Measurements from ENCODE around the gene MPPE1. TPM values are rescaled to one million over a fixed set of nuclear protein-coding genes. Genes with fewer than 3 reads are reported as not detected.
A peak's percentile ranks its signal among the peaks of the same experiment; 100 is the strongest.

The MPPE1 gene
- total RNA-seq, 1 experiment from 2014 or later, result 21.4 TPM

DNA sequence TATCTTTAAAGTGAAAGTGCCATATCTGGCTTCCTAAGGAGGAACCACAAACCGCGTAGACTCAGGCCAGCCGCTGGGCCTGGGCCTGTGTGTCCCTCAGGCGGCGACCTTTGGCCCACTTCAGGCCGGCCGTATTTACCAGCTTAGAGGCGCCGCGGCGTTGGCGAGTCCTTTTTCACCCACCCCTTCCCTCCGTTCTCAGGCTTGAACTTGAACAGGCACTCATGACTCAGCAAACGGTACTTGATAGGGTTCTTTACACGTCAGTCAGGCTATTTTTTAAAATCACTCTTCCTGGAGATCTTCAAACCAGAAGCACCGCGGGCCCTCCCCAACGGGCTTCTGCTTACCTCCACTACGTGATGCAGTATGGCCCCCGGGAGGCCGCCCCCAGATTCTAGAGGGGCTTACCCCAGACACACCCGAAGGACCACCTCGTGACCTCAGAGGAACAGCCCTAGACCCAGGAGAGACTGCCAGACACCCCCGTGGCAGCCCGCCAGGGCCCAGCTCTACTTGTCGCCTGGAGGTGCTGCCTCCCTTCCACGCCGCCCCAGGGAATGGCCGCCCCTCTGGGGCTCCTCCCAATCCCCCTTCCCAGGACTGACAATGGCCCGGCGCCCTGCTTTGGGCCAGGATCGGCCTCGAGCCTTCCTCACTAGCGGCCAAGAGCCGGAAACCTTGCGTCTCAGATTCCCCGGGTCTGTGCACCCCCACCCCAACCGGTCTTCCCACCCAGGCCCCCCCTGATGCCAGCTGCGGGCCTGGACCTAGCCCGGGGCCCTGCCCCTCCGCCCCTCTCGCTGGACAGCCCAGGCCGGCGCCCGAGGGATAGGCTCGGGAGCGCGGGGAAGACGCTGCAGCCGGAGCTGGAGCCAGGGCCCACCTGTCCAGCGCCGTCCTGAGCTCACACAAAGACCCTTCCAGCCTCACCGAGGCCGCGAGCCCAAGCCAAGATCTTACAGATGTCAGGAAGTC lies 39.4 kb upstream of the MPPE1 start:
- H3K9me2 ChIP-seq (ENCODE audit: insufficient read depth), result no peaks in the 10 kb centered on the region
- peak overlapping the region; percentile 68 for H3K4me2 ChIP-seq (ENCODE audit: low read length)
- H3K9me3 ChIP-seq (ENCODE audit: control insufficient read depth in 1 of 2, insufficient read depth in 1 of 2, low read depth in 1 of 2, low read length in 2 of 2), result no peaks in the 10 kb centered on the region
- peak overlapping the region; percentile 43 for H3K9ac ChIP-seq (ENCODE audit: low read length)
- H3K27ac ChIP-seq (ENCODE audit: low read depth, low read length), result peak overlapping the region; percentile 55
- peaks cover 33 to 47% of the 10 kb centered on the region in 2 experiments for H3K4me1 ChIP-seq (ENCODE audit: control insufficient read depth in 1 of 2, insufficient read depth in 2 of 2, low read length in 2 of 2)
- CTCF ChIA-PET, result interaction anchor here (1.8 to 1.9 kb wide), 2 partner anchors 9 to 47 kb away, joined by 7 to 13 read pairs; no protein-coding TSS in a partner anchor
- H4K20me1 ChIP-seq (ENCODE audit: insufficient read depth), result no peaks in the 10 kb centered on the region
- ATAC-seq, result peak; percentile 88
- RAD21 ChIA-PET (ENCODE audit: low non-redundant PET in 1 of 2, low total read pairs in 2 of 2, uncharacterized antibody in 2 of 2, unreplicated experiment in 2 of 2), result no interaction called here
- H3K79me2 ChIP-seq (ENCODE audit: insufficient read depth, low read length), result no peaks in the 10 kb centered on the region
- BruUV-seq (replicated peaks), result no TSS peak
- peak overlapping the region; percentile 28 to 37 for H3K4me3 ChIP-seq (replicated peaks in 1 of 2; ENCODE audit: low read depth in 1 of 2, low read length in 2 of 2)
- peak overlapping the region; percentile 94 for H2AFZ ChIP-seq (ENCODE audit: low read depth, low read length, poor library complexity, severe bottlenecking)
- H3K27me3 ChIP-seq (ENCODE audit: insufficient read depth, low read length), result no peaks in the 10 kb centered on the region
- intact Hi-C loops (cut with micrococcal nuclease), result loop anchor here (2.0 kb wide), 1 partner anchor 33 kb away; the partner anchor contains the start of gene IMPA2
- no peaks in the 10 kb centered on the region for H3K36me3 ChIP-seq (ENCODE audit: control insufficient read depth in 1 of 2, insufficient read depth in 2 of 2, low read length in 2 of 2)
- POLR2A ChIA-PET, result no interaction called here
- peak; percentile 90 for DNase-seq (ENCODE audit: low read depth, low spot score)
- TF ChIP-seq POLR2AphosphoS5 (IDR thresholded peaks at IDR 0.05; ENCODE audit: low read depth, low read length), result no peak
- no peak for TF ChIP-seq ELF1 (IDR thresholded peaks at IDR 0.05; ENCODE audit: borderline replicate concordance, low read depth)
- peak; percentile 79 for TF ChIP-seq YY1 (IDR thresholded peaks at IDR 0.05; ENCODE audit: extremely low read depth, insufficient replicate concordance, low read depth, low read length)
- TF ChIP-seq RAD21 (IDR thresholded peaks at IDR 0.05; ENCODE audit: low read depth), result no peak
- TF ChIP-seq, protein P1, sequence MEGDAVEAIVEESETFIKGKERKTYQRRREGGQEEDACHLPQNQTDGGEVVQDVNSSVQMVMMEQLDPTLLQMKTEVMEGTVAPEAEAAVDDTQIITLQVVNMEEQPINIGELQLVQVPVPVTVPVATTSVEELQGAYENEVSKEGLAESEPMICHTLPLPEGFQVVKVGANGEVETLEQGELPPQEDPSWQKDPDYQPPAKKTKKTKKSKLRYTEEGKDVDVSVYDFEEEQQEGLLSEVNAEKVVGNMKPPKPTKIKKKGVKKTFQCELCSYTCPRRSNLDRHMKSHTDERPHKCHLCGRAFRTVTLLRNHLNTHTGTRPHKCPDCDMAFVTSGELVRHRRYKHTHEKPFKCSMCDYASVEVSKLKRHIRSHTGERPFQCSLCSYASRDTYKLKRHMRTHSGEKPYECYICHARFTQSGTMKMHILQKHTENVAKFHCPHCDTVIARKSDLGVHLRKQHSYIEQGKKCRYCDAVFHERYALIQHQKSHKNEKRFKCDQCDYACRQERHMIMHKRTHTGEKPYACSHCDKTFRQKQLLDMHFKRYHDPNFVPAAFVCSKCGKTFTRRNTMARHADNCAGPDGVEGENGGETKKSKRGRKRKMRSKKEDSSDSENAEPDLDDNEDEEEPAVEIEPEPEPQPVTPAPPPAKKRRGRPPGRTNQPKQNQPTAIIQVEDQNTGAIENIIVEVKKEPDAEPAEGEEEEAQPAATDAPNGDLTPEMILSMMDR (IDR thresholded peaks at IDR 0.05 in 2 of 3, conservative IDR thresholded peaks at IDR 0.05 in 1 of 3; ENCODE audit: borderline replicate concordance in 1 of 3, insufficient read depth in 1 of 3, low read depth in 2 of 3, low read length in 2 of 3), result no peak
- TF ChIP-seq SP1 (IDR thresholded peaks at IDR 0.05; ENCODE audit: low read depth), result peak; percentile 71
- TF ChIP-seq CBX3 (IDR thresholded peaks at IDR 0.05; ENCODE audit: low read depth), result peak; percentile 78; the same call in 1 of the 2 replicates
- TF ChIP-seq SIN3A (IDR thresholded peaks at IDR 0.05; ENCODE audit: low read depth), result no peak
- no peak for TF ChIP-seq POLR2A (IDR thresholded peaks at IDR 0.05; ENCODE audit: borderline replicate concordance, extremely low read depth, insufficient read depth, insufficient read length)
- no peak; the same call in 1 of the 2 replicates for TF ChIP-seq CEBPB (IDR thresholded peaks at IDR 0.05; ENCODE audit: low read depth)
- TF ChIP-seq EZH2phosphoT487 (IDR thresholded peaks at IDR 0.05; ENCODE audit: borderline replicate concordance), result no peak
- TF ChIP-seq, protein P2, sequence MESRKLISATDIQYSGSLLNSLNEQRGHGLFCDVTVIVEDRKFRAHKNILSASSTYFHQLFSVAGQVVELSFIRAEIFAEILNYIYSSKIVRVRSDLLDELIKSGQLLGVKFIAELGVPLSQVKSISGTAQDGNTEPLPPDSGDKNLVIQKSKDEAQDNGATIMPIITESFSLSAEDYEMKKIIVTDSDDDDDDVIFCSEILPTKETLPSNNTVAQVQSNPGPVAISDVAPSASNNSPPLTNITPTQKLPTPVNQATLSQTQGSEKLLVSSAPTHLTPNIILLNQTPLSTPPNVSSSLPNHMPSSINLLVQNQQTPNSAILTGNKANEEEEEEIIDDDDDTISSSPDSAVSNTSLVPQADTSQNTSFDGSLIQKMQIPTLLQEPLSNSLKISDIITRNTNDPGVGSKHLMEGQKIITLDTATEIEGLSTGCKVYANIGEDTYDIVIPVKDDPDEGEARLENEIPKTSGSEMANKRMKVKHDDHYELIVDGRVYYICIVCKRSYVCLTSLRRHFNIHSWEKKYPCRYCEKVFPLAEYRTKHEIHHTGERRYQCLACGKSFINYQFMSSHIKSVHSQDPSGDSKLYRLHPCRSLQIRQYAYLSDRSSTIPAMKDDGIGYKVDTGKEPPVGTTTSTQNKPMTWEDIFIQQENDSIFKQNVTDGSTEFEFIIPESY (IDR thresholded peaks at IDR 0.05; ENCODE audit: extremely low read depth, insufficient replicate concordance, low read length), result no peak
- TF ChIP-seq FOSL1 (IDR thresholded peaks at IDR 0.05; ENCODE audit: low read depth), result 0 out of 2 replicates have a peak, but pooled peaks have one; percentile 22
- no peak; the same call in 1 of the 2 replicates for TF ChIP-seq JUND (IDR thresholded peaks at IDR 0.05)
- peak; percentile 78 for TF ChIP-seq TCF7L2 (IDR thresholded peaks at IDR 0.05; ENCODE audit: borderline replicate concordance, extremely low read depth, insufficient read depth, insufficient read length)
- TF ChIP-seq, protein P3, sequence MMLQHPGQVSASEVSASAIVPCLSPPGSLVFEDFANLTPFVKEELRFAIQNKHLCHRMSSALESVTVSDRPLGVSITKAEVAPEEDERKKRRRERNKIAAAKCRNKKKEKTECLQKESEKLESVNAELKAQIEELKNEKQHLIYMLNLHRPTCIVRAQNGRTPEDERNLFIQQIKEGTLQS (IDR thresholded peaks at IDR 0.05), result no peak
- 0 out of 2 replicates have a peak, but pooled peaks have one; percentile 27 for TF ChIP-seq EGR1 (IDR thresholded peaks at IDR 0.05; ENCODE audit: low read depth)
- TF ChIP-seq, protein P4, sequence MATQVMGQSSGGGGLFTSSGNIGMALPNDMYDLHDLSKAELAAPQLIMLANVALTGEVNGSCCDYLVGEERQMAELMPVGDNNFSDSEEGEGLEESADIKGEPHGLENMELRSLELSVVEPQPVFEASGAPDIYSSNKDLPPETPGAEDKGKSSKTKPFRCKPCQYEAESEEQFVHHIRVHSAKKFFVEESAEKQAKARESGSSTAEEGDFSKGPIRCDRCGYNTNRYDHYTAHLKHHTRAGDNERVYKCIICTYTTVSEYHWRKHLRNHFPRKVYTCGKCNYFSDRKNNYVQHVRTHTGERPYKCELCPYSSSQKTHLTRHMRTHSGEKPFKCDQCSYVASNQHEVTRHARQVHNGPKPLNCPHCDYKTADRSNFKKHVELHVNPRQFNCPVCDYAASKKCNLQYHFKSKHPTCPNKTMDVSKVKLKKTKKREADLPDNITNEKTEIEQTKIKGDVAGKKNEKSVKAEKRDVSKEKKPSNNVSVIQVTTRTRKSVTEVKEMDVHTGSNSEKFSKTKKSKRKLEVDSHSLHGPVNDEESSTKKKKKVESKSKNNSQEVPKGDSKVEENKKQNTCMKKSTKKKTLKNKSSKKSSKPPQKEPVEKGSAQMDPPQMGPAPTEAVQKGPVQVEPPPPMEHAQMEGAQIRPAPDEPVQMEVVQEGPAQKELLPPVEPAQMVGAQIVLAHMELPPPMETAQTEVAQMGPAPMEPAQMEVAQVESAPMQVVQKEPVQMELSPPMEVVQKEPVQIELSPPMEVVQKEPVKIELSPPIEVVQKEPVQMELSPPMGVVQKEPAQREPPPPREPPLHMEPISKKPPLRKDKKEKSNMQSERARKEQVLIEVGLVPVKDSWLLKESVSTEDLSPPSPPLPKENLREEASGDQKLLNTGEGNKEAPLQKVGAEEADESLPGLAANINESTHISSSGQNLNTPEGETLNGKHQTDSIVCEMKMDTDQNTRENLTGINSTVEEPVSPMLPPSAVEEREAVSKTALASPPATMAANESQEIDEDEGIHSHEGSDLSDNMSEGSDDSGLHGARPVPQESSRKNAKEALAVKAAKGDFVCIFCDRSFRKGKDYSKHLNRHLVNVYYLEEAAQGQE (IDR thresholded peaks at IDR 0.05; ENCODE audit: low read depth), result no peak

Data from HCT116 (cell line).